ENCODE measurements around the gene ODF2.
"Not testable (repeated sequence)": the region's sequence is repeated elsewhere in the genome, so short reads cannot be mapped to it uniquely, and the experiment has no call there.

Gene ODF2

GRCh38 chr9:128455849-128456612 lies at the start of gene ODF2:
Gene ODF2 (plus strand): TSS chr9:128456006. CDS start chr9:128456092, 86 bp downstream.
- DNase-seq (ENCODE audit: low read depth in 3 of 3): peak; percentile 95 to 99 (median 99)

DNA sequence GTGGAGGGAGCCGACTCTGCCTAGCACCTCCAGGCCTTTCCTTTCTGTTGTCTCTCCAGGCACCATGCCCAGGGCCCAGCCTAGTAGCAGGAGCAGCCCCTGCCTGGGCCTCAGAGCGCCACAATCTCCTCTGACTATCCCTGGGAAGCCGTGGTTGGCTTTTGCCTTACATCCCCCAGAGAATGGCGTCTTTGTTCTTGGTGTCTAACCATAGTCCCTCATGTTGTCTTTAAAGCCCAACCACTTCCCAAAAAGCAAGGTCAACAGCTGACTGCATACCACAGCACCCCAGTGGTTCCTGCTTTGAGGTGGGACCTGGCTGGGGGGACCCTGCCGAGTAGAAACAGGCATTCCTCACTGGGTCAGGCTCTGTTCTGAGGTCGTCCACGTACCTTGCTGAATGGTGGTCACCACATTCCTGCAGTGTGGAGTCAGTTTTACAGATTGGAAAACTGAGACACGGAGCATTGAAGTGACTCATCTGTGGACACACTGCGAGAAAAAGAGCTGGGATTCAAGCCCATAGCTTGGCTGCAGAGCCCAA lies 48.9 kb upstream of the ODF2 start:
- DNase-seq (ENCODE audit: low read depth in 3 of 3): no peak

- DNase-seq (ENCODE audit: low read depth in 3 of 3): no peak
These were observed 46.8 kb upstream of the ODF2 start for GRCh38 chr9:128408963-128409431.

DNA sequence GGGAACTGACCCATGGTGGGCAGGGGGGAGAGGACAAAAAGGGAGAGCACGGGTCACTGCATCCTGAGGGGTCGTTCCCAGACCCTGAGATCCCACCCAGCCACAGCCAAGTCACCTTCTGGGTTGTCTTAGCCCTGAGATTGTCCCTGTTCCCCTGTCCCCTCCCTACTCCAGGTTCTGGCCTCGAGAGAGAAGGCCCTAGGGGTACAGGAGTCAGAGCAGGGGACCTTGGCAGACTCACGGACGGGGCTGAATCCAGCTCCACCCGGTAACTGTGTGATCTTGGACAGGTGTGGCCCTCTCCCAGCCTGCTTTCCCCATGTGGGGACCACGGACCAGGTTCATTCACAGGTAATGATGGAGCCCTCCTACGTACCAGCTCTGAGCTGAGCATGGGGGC lies 46.4 kb upstream of the ODF2 start:
- no peak for DNase-seq (ENCODE audit: low read depth in 3 of 3)

GRCh38 chr9:128409978-128410377 lies 45.8 kb upstream of the ODF2 start:
- no peak for DNase-seq (ENCODE audit: low read depth in 3 of 3)

- DNase-seq (ENCODE audit: low read depth in 3 of 3): no peak
These were observed 44.3 kb upstream of the ODF2 start for GRCh38 chr9:128411364-128412119.

GRCh38 chr9:128412120-128412790 lies 43.6 kb upstream of the ODF2 start:
- DNase-seq (ENCODE audit: low read depth in 3 of 3): peak in 1 of 3 experiments; percentile 51

- not testable (repeated sequence) for DNase-seq (ENCODE audit: low read depth in 3 of 3)
These were observed 42.1 kb upstream of the ODF2 start for GRCh38 chr9:128413728-128414127.

GRCh38 chr9:128414461-128414860 lies 41.3 kb upstream of the ODF2 start:
- no peak for DNase-seq (ENCODE audit: low read depth in 3 of 3)

- no peak for DNase-seq (ENCODE audit: low read depth in 3 of 3)
These were observed 40.5 kb upstream of the ODF2 start for GRCh38 chr9:128415281-128415680.

DNA sequence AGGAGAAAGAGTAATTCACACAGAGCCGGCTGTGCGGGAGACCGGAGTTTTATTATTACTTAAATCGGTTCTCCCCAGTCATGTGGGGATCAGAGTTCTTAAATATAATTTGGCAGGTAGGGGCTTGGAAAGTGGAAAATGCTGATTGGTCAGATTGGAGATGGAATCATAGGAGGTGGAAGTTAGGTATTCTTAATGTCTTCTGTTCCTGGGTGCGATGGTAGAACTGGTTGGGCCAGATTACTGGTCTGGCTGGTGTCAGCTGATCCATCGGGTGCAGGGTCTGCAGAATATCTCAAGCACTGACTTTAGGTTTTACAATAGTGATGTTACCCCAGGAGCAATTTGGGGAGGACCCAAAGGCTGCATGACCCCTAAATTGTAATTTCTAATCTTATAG lies 39.8 kb upstream of the ODF2 start:
- DNase-seq (ENCODE audit: low read depth in 3 of 3): no peak

DNA sequence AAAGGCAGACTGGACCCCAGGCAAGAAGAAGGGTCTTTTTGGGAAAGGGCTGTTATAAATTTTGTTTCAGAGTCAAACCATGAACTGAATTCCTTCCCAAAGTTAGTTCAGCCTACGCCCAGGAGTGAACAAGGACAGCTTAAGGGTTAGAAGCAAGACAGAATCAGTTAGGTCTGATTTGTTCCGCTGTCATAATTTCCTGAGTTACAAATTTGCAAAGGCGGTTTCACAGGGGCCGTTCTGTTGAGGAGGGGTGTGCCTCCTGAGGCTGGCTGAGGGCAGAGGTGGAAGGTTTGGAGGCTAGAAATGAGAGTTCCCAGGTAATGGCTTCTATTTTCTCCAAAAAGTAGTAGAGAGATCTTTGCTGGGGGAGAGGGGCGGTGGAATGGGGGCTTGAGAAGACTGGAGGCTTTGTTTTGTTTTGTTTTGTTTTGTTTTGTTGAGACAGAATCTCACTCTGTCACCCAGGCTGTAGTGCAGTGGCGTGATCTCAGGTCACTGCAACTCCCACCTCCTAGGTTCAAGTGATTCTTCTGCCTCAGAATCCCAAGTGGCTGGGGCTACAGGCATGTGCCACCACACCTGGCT lies 39.3 kb upstream of the ODF2 start:
- DNase-seq (ENCODE audit: low read depth in 3 of 3): no peak

- DNase-seq (ENCODE audit: low read depth in 3 of 3): no peak
These were observed 36.5 kb upstream of the ODF2 start for GRCh38 chr9:128419061-128419925.

- peak; percentile 22 to 72 (median 25) for DNase-seq (ENCODE audit: low read depth in 3 of 3)
These were observed 35.7 kb upstream of the ODF2 start for GRCh38 chr9:128420060-128420650.

GRCh38 chr9:128420651-128421481 lies 34.9 kb upstream of the ODF2 start, which contains the start of gene CERCAM:
Gene CERCAM (plus strand): TSS chr9:128420857. CDS start chr9:128420878, 21 bp downstream.
- peak in 1 of 3 experiments; percentile 40 for DNase-seq (ENCODE audit: low read depth in 3 of 3)

- no peak for DNase-seq (ENCODE audit: low read depth in 3 of 3)
These were observed 34.3 kb upstream of the ODF2 start for GRCh38 chr9:128421482-128421996.

GRCh38 chr9:128422022-128422782 lies 33.6 kb upstream of the ODF2 start:
- not testable (repeated sequence) for DNase-seq (ENCODE audit: low read depth in 3 of 3)

DNA sequence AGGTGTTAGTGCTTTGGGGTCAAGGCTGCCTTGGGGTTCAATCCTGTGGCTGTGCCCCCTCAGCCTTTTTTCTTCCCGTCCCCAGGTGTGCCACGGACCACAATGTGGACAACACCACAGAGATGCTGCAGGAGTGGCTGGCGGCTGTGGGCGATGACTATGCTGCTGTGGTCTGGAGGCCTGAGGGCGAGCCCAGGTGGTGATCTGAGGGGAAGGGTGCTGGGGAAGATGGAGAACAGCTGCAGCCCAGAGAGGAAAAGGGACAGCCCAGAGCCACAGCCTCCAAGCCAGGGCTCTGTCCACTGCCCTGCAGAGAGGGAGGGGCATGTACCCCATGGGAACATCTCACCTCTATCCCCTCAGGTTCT lies 33.0 kb upstream of the ODF2 start:
- no peak for DNase-seq (ENCODE audit: low read depth in 3 of 3)

All from stimulated activated CD4-positive, alpha-beta T cell treated with anti-CD3 and anti-CD28 coated beads, TNF-alpha, amount 100 ng/mL, for 24 hours (primary cell).